NCI-H446 (cell line): ENCODE measurements around the gene SOHLH2.
A peak's percentile ranks its signal among the peaks of the same experiment; 100 is the strongest.

Source experiments
- DNase-seq, 2 experiments: peaks; one replicate each; lab custom pipeline; 2025; lab: John Stamatoyannopoulos, UW

Gene SOHLH2

GRCh38 chr13:36131931-36132297, 82.4 kb downstream of the SOHLH2 start:
- no peak for DNase-seq

- peak in 1 of 2 experiments; percentile 33 for DNase-seq
Observed at GRCh38 chr13:36131222-36131930, 83.0 kb downstream of the SOHLH2 start, which contains the start of gene DCLK1. DCLK1 (minus strand) TSS chr13:36131382.

- DNase-seq: peak in 1 of 2 experiments; percentile 32
Observed at GRCh38 chr13:36130552-36131221, 83.7 kb downstream of the SOHLH2 start.

GRCh38 chr13:36130193-36130551, 84.2 kb downstream of the SOHLH2 start:
- no peak for DNase-seq

- no peak for DNase-seq
Observed at GRCh38 chr13:36129539-36129938, 84.8 kb downstream of the SOHLH2 start.

- no peak for DNase-seq
Observed at GRCh38 chr13:36126491-36126890, 87.9 kb downstream of the SOHLH2 start.

- no peak for DNase-seq
Observed at GRCh38 chr13:36125841-36126240, 88.5 kb downstream of the SOHLH2 start.

GRCh38 chr13:36124236-36124822, 90.0 kb downstream of the SOHLH2 start:
- peak in 1 of 2 experiments; percentile 44 for DNase-seq
